Sciatic nerve (tissue), 2 donors: ENCODE measurements around the gene MEP1B. TPM values are rescaled to one million over a fixed set of nuclear protein-coding genes. Genes with fewer than 3 reads are reported as not detected.

Experiments
- ATAC-seq: fragments of 200-7000 bp; cut with Tn5 transposase; one replicate; pipeline ENCODE4 v1.9.1; 2020; ENCODE audit warnings: mild to moderate bottlenecking, moderate library complexity
- DNase-seq: peaks from one replicate; pipeline ENCODE4 v3.0.0-alpha.2; 2020; ENCODE audit warnings: low spot score
- intact Hi-C: fragments of 100-400 bp; cut with DNase I; formaldehyde crosslinking; loops from one replicate; pipeline ENCODE4 v1.14.2; 2022
- total RNA-seq: library from RNA; stranded (reverse); fragmentation: NEBNext Ultra II Directional; extraction: Animal tissue kit (Norgen Biotek cat#: 25700); gene quantifications from one replicate; pipeline ENCODE4 v1.2.1, GENCODE V29; 2021
- donor health status: DM: no; HTN: no; CAD: no.
- donor health status: DM: no; HTN: no; CAD: no.

MEP1B gene
- total RNA-seq, 1 donor from 2014 or later: not detected

DNA sequence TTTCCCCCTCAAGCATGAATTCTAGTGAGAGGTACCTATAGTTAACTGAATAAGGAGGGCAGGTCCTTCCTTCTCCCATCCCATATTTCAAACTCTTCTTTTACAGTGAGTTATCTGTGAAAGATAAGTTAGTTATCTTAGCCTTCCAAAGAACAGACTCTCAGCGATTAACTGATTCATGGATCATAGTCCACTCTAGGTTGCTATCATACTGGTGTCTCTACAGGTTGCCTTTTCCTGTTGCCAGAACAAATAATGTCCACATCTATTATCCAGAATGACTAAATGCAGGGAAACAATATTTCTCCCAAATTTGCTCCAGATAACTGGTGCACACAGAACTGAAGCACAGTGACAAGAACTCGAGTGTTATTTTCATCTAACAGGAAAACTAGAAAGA, 68.3 kb downstream of the MEP1B start:
- no peak for ATAC-seq
- intact Hi-C loops: no loop called here

DNA sequence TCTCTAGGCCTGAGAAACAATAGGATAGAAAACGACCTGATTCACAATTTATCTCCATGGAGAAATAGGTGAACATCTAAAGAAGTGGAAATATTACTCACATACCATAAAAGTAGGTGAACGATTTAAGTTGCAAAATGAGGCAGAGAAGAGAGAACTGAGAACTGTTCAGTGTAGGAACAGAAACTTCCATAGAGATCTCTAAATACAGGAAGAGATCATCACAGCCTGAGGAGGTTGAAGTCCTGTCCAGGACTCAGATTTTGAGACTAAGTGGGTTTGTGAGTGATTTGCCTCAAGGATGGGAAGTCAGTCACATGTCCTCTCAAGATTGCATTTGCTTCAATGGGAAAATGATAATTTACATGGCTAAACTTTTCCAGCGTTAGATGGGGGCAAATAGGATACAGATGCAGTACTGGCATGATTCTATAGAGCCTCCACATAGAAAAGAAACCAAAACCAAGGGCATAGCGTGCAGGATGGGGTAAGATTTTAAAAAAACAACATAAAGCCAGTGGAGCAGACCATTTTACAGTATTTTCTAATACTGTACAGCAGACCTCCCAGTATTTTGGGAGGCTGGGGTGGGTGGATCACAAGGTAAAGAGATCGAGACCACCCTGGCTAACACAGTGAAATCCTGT, 68.8 kb downstream of the MEP1B start:
- ATAC-seq: no peak
- intact Hi-C loops: no loop called here
- no peak for DNase-seq

More for the DNA sequence above, 68.3 kb downstream of the MEP1B start:
- no peak for DNase-seq

DNA sequence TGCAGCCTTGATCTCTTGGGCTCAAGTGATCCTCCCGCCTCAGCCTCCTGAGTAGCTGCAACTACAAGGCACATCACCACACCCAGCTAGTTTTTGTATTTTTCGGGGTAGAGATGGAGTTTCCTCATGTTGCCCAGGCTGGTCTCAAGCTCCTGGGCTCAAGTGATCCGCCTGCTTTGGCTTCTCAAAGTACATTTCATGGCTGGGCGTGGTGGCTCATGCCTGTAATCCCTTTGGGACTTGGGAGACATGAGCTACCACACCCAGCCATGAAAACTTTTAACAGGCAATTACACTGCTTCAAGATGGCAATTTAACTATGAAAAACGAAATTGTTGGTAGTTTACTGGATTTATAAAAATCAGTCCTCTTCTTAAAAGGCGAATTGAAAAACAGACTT, 69.7 kb downstream of the MEP1B start:
- intact Hi-C loops: no loop called here
- DNase-seq: no peak
- no peak for ATAC-seq

DNA sequence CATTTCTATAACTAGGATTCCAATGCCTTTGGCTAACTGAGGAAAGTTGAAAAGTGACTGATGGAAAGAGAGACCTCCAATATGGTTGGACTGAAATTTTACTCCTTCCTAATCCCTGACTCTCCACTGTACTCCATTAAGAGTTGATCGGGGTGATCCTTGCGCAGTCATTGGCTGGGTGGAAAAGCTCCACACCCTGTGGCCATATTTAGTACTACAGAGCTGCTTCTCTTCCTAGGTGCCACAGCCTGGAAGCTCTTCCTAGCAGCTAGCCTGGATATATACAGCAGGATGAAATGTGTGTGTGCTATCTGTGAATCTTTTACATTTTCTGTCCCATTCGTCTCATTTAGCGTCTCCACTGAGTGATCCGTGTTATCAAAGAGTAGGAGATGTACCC, 71.2 kb downstream of the MEP1B start:
- DNase-seq (no peak), ATAC-seq (no peak)
- intact Hi-C loops: loop anchor here (10.0 kb wide), 1 partner anchor 96 kb away; no protein-coding TSS in a partner anchor

GRCh38 chr18:32262092-32262491, 72.3 kb downstream of the MEP1B start:
- no peak for ATAC-seq
- intact Hi-C loops: loop anchor here (10.0 kb wide), 1 partner anchor 97 kb away; no protein-coding TSS in a partner anchor
- no peak for DNase-seq

GRCh38 chr18:32264401-32264800, 74.6 kb downstream of the MEP1B start:
- no peak for DNase-seq
- intact Hi-C loops: loop anchor here (10.0 kb wide), 1 partner anchor 100 kb away; no protein-coding TSS in a partner anchor
- ATAC-seq: no peak

DNA sequence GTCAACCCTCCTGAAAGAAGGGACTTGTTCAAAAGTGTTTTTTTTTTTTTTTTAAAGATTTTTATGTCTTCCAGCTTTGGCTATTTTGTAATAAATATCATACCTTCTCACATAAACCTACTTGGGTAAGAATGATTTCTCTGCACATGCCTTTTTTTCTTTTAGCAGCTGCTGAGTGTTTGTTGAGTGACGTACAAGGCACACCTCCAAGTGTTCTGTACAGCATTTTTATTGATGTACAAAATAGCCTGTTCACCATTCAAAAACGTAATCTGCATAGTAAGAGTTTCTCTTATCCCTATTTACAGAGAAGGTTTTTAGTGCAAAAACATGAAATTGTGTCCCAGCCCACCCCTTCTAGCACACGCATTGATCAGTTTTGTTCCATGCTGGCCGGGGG, 77.6 kb downstream of the MEP1B start:
- DNase-seq: no peak
- intact Hi-C loops: loop anchor here (10.0 kb wide), 1 partner anchor 103 kb away; no protein-coding TSS in a partner anchor
- no peak for ATAC-seq

Other genes starting within 250 kb of the MEP1B start
- gene TRAPPC8, start 246.9 kb upstream of the MEP1B start, total RNA-seq: 53.2 TPM
- 8.5 TPM for gene RNF125, start 171.2 kb upstream of the MEP1B start, total RNA-seq
- gene RNF138, start 98.2 kb upstream of the MEP1B start, total RNA-seq: 22.2 TPM